ENCODE results near the gene SLC39A1. TPM values are rescaled to one million over a fixed set of nuclear protein-coding genes. Genes with fewer than 3 reads are reported as not detected.

Gene SLC39A1
- total and polyA plus RNA-seq, 9 of the 15 experiments (the other 6 are each of a cell fraction or from before 2014, with no cell fraction given), result 9.9 to 81.1 (median 62.7) TPM

- TF ChIP-seq ZNF512 (tag; IDR thresholded peaks at IDR 0.05) (no peak), CBX3 (IDR thresholded peaks at IDR 0.05; ENCODE audit: borderline replicate concordance in 1 of 2, low read length in 2 of 2) (peak in 1 of 2 experiments; percentile 44; a peak in 1 of 3 replicates), ESRRA (IDR thresholded peaks at IDR 0.05; ENCODE audit: borderline replicate concordance, low read depth) (peak; percentile 37; the same call in 1 of the 2 replicates), ZNF277 (CRISPR knock-in tag; IDR thresholded peaks at IDR 0.05; ENCODE audit: borderline replicate concordance) (no peak), MYNN (IDR thresholded peaks at IDR 0.05) (peak; percentile 83), MYNN (CRISPR knock-in tag; IDR thresholded peaks at IDR 0.05) (no peak), HDAC1 (IDR thresholded peaks at IDR 0.05) (peak in 1 of 2 experiments; percentile 47; a peak in 1 of 4 replicates), SMC3 (conservative IDR thresholded peaks at IDR 0.05; ENCODE audit: insufficient read depth, low read depth, low read length) (peak; percentile 65; the same call in 1 of the 2 replicates), ZNF212 (CRISPR knock-in tag; IDR thresholded peaks at IDR 0.05) (no peak), THAP12 (CRISPR knock-in tag; IDR thresholded peaks at IDR 0.05) (0 out of 2 replicates have a peak, but pooled peaks have one; percentile 49), FIP1L1 (IDR thresholded peaks at IDR 0.05; ENCODE audit: low read depth, low read length, poor library complexity, severe bottlenecking) (peak; percentile 78), YY1 (IDR thresholded peaks at IDR 0.05; ENCODE audit: borderline replicate concordance in 1 of 3, control insufficient read depth in 1 of 3, extremely low read depth in 1 of 3, insufficient read depth in 3 of 3, insufficient read length in 1 of 3, insufficient replicate concordance in 2 of 3, low read depth in 1 of 3, low read length in 2 of 3) (peak in 1 of 3 experiments; percentile 61), NR2C1 (IDR thresholded peaks at IDR 0.05) (peak; percentile 74), NR2C1 (tag; IDR thresholded peaks at IDR 0.05) (peak; percentile 74), NCOA1 (IDR thresholded peaks at IDR 0.05; ENCODE audit: low read depth) (peak; percentile 36; the same call in 1 of the 2 replicates), ATF7 (IDR thresholded peaks at IDR 0.05) (0 out of 2 replicates have a peak, but pooled peaks have one; percentile 37), NELFE (IDR thresholded peaks at IDR 0.05; ENCODE audit: insufficient read depth, insufficient read length) (no peak), SOX6 (IDR thresholded peaks at IDR 0.05) (0 out of 2 replicates have a peak, but pooled peaks have one; percentile 31), MAX (CRISPR knock-in tag; IDR thresholded peaks at IDR 0.05) (peak; percentile 37; the same call in 1 of the 2 replicates), NCOA2 (IDR thresholded peaks at IDR 0.05; ENCODE audit: partially characterized antibody in 2 of 2) (no peak), BCOR (IDR thresholded peaks at IDR 0.05) (0 out of 2 replicates have a peak, but pooled peaks have one; percentile 15), ZNF174 (CRISPR knock-in tag; IDR thresholded peaks at IDR 0.05) (no peak), EP300 (IDR thresholded peaks at IDR 0.05; ENCODE audit: low read length) (0 out of 2 replicates have a peak, but pooled peaks have one; percentile 13), HMG20B (CRISPR knock-in tag; IDR thresholded peaks at IDR 0.05) (no peak)
Observed at GRCh38 chr1:153946622-153947241, 16.6 kb downstream of the SLC39A1 start, which contains the start of gene DENND4B (continued).
